Measurements from ENCODE around the gene CACNA1E. TPM values are rescaled to one million over a fixed set of nuclear protein-coding genes. Genes with fewer than 3 reads are reported as not detected.
A peak's percentile ranks its signal among the peaks of the same experiment; 100 is the strongest.

CACNA1E gene
- polyA plus RNA-seq, 3 donors: 0.27 to 0.82 (median 0.37) TPM

DNA sequence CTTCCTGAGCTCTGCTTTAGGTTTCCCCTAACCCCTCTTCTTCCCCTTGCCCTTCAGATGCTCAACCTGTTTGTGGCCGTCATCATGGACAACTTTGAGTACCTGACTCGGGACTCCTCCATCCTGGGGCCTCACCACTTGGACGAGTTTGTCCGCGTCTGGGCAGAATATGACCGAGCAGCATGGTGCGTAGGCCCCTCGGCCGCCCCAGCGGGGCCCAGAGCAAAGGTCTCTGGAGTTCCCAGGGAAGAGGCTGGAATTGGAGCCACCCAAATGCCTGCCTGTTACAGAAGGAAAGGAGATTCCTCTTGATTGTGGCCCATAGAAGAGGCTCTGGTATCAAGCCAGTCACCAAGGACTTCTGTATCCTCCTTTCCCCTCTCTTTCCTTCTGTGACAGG is 292.7 kb downstream of the CACNA1E start:
- no peak for DNase-seq (ENCODE audit: extremely low read depth in 1 of 11, low read depth in 9 of 11, low spot score in 4 of 11)

DNA sequence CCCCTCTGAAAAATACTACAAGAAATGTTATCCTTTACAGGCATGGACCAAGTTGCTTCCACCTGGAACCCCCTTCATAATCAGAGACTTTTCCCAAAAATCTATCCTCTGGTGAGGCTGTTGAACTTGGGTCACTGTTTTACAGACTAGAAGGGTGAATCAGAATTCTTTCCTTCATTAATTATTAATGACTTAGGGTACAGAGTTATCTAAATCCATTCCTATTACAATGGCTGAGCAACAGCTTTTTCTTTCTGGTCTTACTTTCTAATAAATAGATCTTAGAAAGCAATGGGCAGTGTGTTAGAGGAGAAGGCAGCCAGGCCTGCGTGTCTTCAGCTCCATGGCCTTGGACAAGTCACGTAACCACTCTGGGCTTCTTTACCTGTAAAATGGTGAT is 294.0 kb downstream of the CACNA1E start:
- no peak for DNase-seq (ENCODE audit: extremely low read depth in 1 of 11, low read depth in 9 of 11, low spot score in 4 of 11)

GRCh38 chr1:181777812-181778211 is 294.5 kb downstream of the CACNA1E start:
- DNase-seq (ENCODE audit: extremely low read depth in 1 of 11, low read depth in 9 of 11, low spot score in 4 of 11): no peak

DNA sequence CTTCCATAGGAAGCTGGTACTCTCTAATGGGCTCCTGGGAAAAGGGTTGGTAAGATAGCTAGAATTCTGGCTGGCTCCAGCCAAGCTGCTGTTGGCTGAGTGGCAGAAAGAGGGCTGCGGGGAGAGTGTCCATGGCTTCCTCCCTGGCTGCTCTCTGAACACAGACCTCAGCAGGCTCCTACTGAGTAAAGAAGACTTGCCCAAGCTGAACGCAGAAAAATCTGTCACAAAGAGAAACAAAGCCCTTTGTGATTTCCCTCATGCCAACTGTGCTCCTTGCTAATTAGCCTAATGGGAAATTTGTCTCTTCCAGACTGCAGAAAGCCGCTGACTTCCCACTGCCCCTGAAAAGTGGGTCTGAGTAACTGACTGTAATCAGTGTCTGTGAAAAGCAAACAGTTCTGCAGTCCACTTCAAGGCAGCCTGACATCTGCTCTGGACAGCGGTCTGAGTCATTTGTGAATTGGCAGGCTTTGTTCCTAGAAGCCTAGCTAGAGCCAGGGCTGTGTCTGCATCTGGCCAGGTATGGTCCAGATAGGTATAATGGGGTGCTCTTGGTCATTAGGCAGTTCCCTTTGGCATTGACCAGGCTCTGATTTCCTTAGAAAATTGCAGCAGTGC is 295.4 kb downstream of the CACNA1E start:
- DNase-seq (ENCODE audit: extremely low read depth in 1 of 11, low read depth in 9 of 11, low spot score in 4 of 11): no peak

DNA sequence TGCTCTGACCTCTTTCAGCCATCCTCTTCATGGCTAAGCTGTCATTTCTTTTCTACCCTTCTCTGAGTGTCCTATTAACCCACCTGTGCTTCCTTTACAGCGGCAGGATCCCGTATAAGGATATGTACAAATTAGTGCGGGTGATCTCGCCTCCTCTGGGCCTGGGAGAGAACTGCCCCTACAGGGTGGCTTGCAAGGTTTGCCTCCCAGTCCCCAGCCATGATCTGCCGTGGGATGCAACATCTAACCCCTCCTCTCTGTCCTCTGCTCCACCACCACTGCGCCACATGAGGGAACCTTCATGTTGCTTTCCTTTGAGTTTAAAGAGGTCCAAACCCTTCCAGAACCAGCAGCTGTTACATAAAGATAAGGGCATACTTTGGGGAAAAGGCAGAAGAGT is 296.0 kb downstream of the CACNA1E start:
- DNase-seq (ENCODE audit: extremely low read depth in 1 of 11, low read depth in 9 of 11, low spot score in 4 of 11): no peak

DNA sequence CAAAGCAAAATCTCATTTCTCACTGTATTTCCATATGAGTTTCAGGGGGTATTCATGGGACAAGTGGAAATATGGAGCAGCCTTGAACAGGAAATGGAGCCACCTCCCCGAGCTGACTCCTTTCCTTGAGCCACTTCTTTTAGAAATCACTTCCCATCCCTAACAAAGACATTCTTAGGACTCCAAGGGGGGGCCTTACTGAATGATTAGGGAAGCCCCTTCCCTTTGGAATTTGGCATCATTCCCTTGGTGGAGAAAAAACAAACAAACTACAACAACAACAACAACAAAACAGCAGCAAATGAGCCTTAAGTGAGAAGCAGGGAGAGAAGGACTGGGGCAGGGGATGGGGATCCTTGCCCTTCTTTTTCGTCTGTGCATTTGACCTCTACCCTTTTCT is 299.9 kb downstream of the CACNA1E start:
- no peak for DNase-seq (ENCODE audit: extremely low read depth in 1 of 11, low read depth in 9 of 11, low spot score in 4 of 11)

DNA sequence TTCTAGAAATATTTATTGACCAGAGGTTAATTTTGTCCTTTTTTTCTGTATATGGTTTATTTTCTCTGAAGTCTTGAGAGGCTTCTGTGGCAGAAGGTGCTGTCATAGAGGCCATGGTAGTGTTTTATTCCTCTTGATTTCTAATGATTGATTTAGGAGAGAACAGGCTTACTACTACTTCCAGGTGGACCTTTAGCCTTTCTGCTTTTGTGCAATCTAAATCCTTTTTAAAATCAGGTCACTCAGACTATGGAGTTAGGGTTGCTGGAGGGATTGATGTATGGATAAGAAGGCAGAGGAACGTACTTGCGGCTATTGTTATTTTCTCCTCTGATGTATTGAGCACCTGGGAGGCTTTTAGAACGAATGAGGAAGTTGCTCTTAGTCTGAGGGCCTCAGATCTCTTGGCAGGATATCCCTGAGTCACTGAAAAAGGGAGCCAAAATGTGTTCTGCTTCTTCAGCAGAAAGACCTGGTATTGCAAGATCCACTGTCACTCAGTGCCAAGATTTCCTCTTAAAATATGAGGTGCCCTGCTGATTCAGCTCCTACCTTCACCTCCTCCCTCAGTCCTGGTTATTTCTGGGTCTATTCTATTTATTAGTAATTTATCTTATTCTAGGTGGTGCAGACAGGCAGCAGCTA is 300.8 kb downstream of the CACNA1E start:
- DNase-seq (ENCODE audit: extremely low read depth in 1 of 11, low read depth in 9 of 11, low spot score in 4 of 11): no peak

- no peak for DNase-seq (ENCODE audit: extremely low read depth in 1 of 11, low read depth in 9 of 11, low spot score in 4 of 11)
These were observed 306.1 kb downstream of the CACNA1E start for GRCh38 chr1:181789395-181789794.

GRCh38 chr1:181791721-181792120 is 308.4 kb downstream of the CACNA1E start:
- DNase-seq (ENCODE audit: extremely low read depth in 1 of 11, low read depth in 9 of 11, low spot score in 4 of 11): no peak

GRCh38 chr1:181793831-181794230 is 310.5 kb downstream of the CACNA1E start:
- DNase-seq (ENCODE audit: extremely low read depth in 1 of 11, low read depth in 9 of 11, low spot score in 4 of 11): peak in 4 of 11 donors; percentile 4 to 21 (median 16)

- DNase-seq (ENCODE audit: extremely low read depth in 1 of 11, low read depth in 9 of 11, low spot score in 4 of 11): no peak
These were observed 311.0 kb downstream of the CACNA1E start for GRCh38 chr1:181794332-181794731.

- no peak for DNase-seq (ENCODE audit: extremely low read depth in 1 of 11, low read depth in 9 of 11, low spot score in 4 of 11)
These were observed 315.0 kb downstream of the CACNA1E start for GRCh38 chr1:181798191-181798926.

DNA sequence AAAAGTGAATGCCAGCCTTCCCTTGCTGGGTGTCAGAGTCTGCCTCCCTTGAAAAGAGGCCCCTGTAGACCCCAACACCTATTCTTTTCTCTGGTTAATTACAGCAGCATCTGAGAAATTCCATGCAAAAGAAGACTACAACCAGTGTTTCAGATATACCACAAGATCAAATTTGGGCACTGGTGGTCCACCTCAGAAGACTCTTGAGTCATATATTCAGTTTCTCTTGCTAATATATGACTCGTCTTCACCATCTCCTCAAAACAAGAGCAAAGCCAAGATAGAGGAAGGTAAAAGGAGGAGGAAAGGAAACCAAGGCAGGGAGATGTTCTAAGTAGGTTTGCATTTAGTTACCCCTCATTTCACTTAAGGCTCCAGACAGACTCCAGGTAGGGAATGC is 318.3 kb downstream of the CACNA1E start:
- no peak for DNase-seq (ENCODE audit: extremely low read depth in 1 of 11, low read depth in 9 of 11, low spot score in 4 of 11)

DNA sequence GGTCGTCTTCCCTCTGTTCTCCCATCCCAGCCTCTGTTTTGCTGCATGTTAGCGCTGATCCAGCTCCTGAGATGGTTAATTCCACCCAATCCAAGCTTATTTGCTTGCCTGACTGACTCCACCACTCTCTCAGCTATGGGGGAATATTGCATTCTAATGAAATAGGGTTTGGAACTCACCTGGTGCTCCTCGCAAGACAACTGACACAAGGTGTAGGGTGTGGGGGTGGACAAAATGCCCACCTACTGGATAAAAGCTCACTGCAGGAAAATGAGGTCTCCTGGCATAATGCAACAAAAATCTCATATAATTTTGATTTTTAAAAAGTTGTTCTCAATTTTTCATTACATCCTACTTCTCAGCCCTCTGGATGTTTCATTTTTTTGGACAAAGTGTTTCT is 319.1 kb downstream of the CACNA1E start:
- DNase-seq (ENCODE audit: extremely low read depth in 1 of 11, low read depth in 9 of 11, low spot score in 4 of 11): no peak

DNA sequence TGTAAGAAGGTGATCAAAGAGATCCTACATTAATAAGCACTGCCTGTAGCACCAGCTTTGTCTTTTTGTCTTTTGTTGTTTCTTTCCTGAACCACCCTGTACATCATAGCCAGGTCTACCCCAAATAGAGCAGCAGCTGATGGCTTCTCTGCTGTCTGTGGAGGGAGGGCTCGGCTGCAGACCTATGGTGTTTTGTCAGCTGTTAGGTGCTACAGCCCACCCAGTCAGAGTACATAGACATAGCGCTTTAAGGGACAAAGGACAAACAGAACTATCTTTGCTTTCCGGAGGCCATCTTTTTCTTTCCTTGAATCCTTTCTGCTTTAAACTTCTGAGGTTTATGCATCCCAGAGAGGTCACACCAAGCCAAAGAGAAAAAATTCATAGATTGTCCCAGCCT is 320.1 kb downstream of the CACNA1E start:
- DNase-seq (ENCODE audit: extremely low read depth in 1 of 11, low read depth in 9 of 11, low spot score in 4 of 11): no peak

DNA sequence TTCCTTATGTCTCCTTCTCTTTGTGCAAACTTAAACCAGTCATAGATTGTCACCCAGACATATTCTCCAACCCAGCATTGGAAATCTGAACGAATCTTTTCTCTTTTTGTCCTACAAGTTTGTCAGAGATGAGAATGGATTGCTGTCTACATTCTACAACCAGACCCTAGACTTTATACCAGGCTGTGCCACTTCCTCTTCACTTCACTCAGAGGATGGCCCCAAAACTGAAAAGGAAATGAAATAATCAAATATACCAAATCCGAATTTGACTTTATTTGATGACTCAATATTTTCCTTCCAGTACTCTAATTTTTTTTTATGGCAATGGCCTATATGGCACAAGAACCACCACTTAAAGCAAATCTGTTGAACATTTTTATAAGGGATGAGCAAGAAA is 321.7 kb downstream of the CACNA1E start:
- DNase-seq (ENCODE audit: extremely low read depth in 1 of 11, low read depth in 9 of 11, low spot score in 4 of 11): no peak

GRCh38 chr1:181806746-181807145 is 323.4 kb downstream of the CACNA1E start:
- DNase-seq (ENCODE audit: extremely low read depth in 1 of 11, low read depth in 9 of 11, low spot score in 4 of 11): no peak

GRCh38 chr1:181807251-181807650 is 323.9 kb downstream of the CACNA1E start:
- no peak for DNase-seq (ENCODE audit: extremely low read depth in 1 of 11, low read depth in 9 of 11, low spot score in 4 of 11)

- DNase-seq (ENCODE audit: extremely low read depth in 1 of 11, low read depth in 9 of 11, low spot score in 4 of 11): no peak
These were observed 326.8 kb downstream of the CACNA1E start for GRCh38 chr1:181809991-181810545.

DNA sequence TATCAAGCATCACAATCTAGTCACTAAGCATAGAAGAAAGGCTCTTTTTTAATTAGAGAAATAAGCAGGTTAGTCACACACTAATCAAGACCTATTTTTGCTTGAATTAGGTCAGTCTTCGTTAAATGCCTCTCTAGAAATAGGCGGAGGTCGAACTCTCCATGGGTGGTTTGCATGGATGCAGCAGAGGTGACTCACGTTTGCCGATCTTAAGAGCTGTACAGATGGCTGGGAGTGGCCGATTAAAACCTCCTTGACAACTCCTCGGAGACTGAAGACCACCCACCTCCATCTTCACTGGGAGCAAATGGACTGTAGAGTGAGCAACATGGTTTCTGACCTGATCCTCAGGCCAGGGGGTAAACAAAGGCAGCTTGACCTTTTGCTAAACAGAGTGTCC is 328.9 kb downstream of the CACNA1E start:
- no peak for DNase-seq (ENCODE audit: extremely low read depth in 1 of 11, low read depth in 9 of 11, low spot score in 4 of 11)
